ENCODE data around the gene GRIN1.

GRCh38 chr9:137194909-137195308 lies 56.0 kb downstream of the GRIN1 start:
- TF ChIP-seq EZH2 (IDR thresholded peaks at IDR 0.05; ENCODE audit: borderline replicate concordance, low read length): no peak
- TF ChIP-seq, protein P1, sequence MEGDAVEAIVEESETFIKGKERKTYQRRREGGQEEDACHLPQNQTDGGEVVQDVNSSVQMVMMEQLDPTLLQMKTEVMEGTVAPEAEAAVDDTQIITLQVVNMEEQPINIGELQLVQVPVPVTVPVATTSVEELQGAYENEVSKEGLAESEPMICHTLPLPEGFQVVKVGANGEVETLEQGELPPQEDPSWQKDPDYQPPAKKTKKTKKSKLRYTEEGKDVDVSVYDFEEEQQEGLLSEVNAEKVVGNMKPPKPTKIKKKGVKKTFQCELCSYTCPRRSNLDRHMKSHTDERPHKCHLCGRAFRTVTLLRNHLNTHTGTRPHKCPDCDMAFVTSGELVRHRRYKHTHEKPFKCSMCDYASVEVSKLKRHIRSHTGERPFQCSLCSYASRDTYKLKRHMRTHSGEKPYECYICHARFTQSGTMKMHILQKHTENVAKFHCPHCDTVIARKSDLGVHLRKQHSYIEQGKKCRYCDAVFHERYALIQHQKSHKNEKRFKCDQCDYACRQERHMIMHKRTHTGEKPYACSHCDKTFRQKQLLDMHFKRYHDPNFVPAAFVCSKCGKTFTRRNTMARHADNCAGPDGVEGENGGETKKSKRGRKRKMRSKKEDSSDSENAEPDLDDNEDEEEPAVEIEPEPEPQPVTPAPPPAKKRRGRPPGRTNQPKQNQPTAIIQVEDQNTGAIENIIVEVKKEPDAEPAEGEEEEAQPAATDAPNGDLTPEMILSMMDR (conservative IDR thresholded peaks at IDR 0.05 in 1 of 2, IDR thresholded peaks at IDR 0.05 in 1 of 2; ENCODE audit: extremely low read depth in 1 of 2, insufficient read depth in 1 of 2, low read depth in 1 of 2, low read length in 2 of 2): no peak

All from mammary epithelial cell (primary cell).